K562 (cell line): ENCODE data around the gene POLR3A. TPM values are rescaled to one million over a fixed set of nuclear protein-coding genes. Genes with fewer than 3 reads are reported as not detected.

ENCODE experiments used
- ATAC-seq: fragments of 200-7000 bp; cut with Tn5 transposase; 3 replicates; pipeline ENCODE4 v1.9.1; 2020; ENCODE audit warnings: moderate library complexity
- BruUV-seq: library from RNA; stranded (reverse); fragments of 400-500 nt; replicated peaks from 2 replicates; lab custom pipeline; 2021; lab: Mats Ljungman, UMichigan
- CTCF ChIA-PET: fragments of 300-600 bp; formaldehyde crosslinking; extraction: SDS; loops from one replicate; lab custom pipeline; 2021; ENCODE audit warnings: low intra/inter-chr PET ratio; lab: Yijun Ruan, JAX
- POLR2A ChIA-PET: fragments of 300-600, 350-650 bp; sonication (Branson Sonifier 250); formaldehyde crosslinking; extraction: SDS; loops from one replicate; lab custom pipeline; 2021; ENCODE audit warnings: antibody characterized with exemption, inconsistent platforms; lab: Yijun Ruan, JAX
- DNase-seq, 4 experiments: peaks; one replicate each; pipeline versions ENCODE4 v3.0.0 to v3.0.0-alpha.2; 2011 to 2018; ENCODE audit warnings: low spot score in 3 of 4, mixed read lengths in 3 of 4; ENCODE audit errors: extremely low read depth in 1 of 4
- FAIRE-seq: peaks from 2 replicates; lab custom pipeline; 2011; peaks lifted over from hg19 to GRCh38; lab: Jason Lieb, UNC
- H2AFZ ChIP-seq: 2 replicates; pipeline ENCODE4 v1.6.0; 2011; ENCODE audit warnings: low read depth, low read length, control low read depth, inconsistent platforms
- H3K27ac ChIP-seq: fragments of 200-600 bp; 3 replicates; pipeline ENCODE4 v1.8.0; 2011; ENCODE audit warnings: low read depth, mild to moderate bottlenecking, control low read depth, inconsistent platforms, low read length, moderate library complexity, mixed read lengths; ENCODE audit errors: extremely low read depth
- H3K27me3 ChIP-seq, 2 experiments: fragments of 300-600 bp in 1 of 2; 2 replicates in 1 of 2; 3 replicates in 1 of 2; pipeline versions ENCODE4 v1.6.0 to v1.8.0; 2011; ENCODE audit warnings: inconsistent platforms in 2 of 2, low read length in 2 of 2, mild to moderate bottlenecking in 1 of 2, mixed read lengths in 1 of 2, moderate library complexity in 1 of 2; ENCODE audit not compliant: control insufficient read depth in 2 of 2, insufficient read depth in 2 of 2
- H3K36me3 ChIP-seq: fragments of 300-600 bp; 3 replicates; pipeline ENCODE4 v1.8.0; 2011; ENCODE audit warnings: mild to moderate bottlenecking, low read length, inconsistent platforms; ENCODE audit not compliant: control insufficient read depth, insufficient read depth
- H3K4me1 ChIP-seq, 2 experiments: fragments of 200-600 bp in 1 of 2; replicated peaks in 1 of 2; 2 replicates in 1 of 2; 3 replicates in 1 of 2; pipeline versions ENCODE4 v1.5.1 to v1.8.0; 2011; ENCODE audit warnings: inconsistent platforms in 2 of 2, low read length in 2 of 2, mild to moderate bottlenecking in 1 of 2, mixed read lengths in 1 of 2, moderate library complexity in 1 of 2; ENCODE audit not compliant: control insufficient read depth in 2 of 2, insufficient read depth in 2 of 2
- H3K4me2 ChIP-seq: 2 replicates; pipeline ENCODE4 v1.6.1; 2011; ENCODE audit warnings: low read length, control low read depth, inconsistent platforms, mixed read lengths; ENCODE audit not compliant: insufficient read depth
- H3K4me3 ChIP-seq: fragments of 200-600 bp; sonication (generic), shearing (Covaris generic); 2 replicates; pipeline ENCODE4 v1.5.1; 2016; ENCODE audit warnings: control low read depth, inconsistent platforms
- H3K79me2 ChIP-seq: fragments of 200-600 bp; 3 replicates; pipeline ENCODE4 v1.8.0; 2011; ENCODE audit warnings: low read length, inconsistent platforms; ENCODE audit not compliant: control insufficient read depth, insufficient read depth
- H3K9ac ChIP-seq, 2 experiments: 2 replicates each; pipeline versions ENCODE4 v1.6.0 to v1.6.1; 2011; ENCODE audit warnings: low read depth in 2 of 2, low read length in 2 of 2, control low read depth in 1 of 2, inconsistent platforms in 1 of 2, mild to moderate bottlenecking in 1 of 2, mixed read lengths in 1 of 2; ENCODE audit not compliant: insufficient read depth in 1 of 2
- H3K9me1 ChIP-seq: one replicate; pipeline ENCODE4 v1.6.0; 2011; ENCODE audit warnings: inconsistent platforms, mild to moderate bottlenecking, low read length, moderate library complexity; ENCODE audit not compliant: control insufficient read depth, insufficient read depth
- H3K9me3 ChIP-seq: replicated peaks from 2 replicates; pipeline ENCODE4 v1.5.1; 2011; ENCODE audit warnings: low read depth, low read length, inconsistent platforms; ENCODE audit not compliant: control insufficient read depth, insufficient read depth
- H4K20me1 ChIP-seq: replicated peaks from 2 replicates; pipeline ENCODE4 v1.6.1; 2011; ENCODE audit warnings: low read length, inconsistent platforms, mixed read lengths; ENCODE audit not compliant: control insufficient read depth, insufficient read depth
- FOXJ3 ChIP-seq: sonication (generic); formaldehyde crosslinking; IDR thresholded peaks from 2 replicates; pipeline ENCODE4 v1.4.0; 2020; ENCODE audit warnings: mild to moderate bottlenecking, missing genetic modification reagents
- IFI16 ChIP-seq: fragments of 250-450 bp; sonication (Bioruptor Pico); IDR thresholded peaks from 2 replicates; pipeline ENCODE4 v2.1.2; 2022; ENCODE audit warnings: mild to moderate bottlenecking, inconsistent platforms
- ZNF589 ChIP-seq: fragments of 200-800 bp; sonication (Bioruptor generic); IDR thresholded peaks from 2 replicates; pipeline ENCODE4 v1.6.1; 2016; ENCODE audit warnings: low read depth, missing genetic modification characterization, missing compliant biosample characterization
- WGBS: fragments of 100-300 bp; shearing (Covaris generic); methylation state at CpG from one replicate; pipeline ENCODE4 v1.1.6; 2016; ENCODE audit warnings: low coverage, mixed read lengths; ENCODE audit not compliant: insufficient coverage; ENCODE audit errors: missing lambda C conversion rate; 5-methylcytosine and 5-hydroxymethylcytosine counted together
- in situ Hi-C: fragments of 300-500 bp; cut with MboI; formaldehyde crosslinking; loops from 4 replicates; pipeline ENCODE4 v1.15.0; 2018; ENCODE audit warnings: inconsistent platforms, mixed read lengths
- intact Hi-C: fragments of 100-400 bp; cut with micrococcal nuclease; formaldehyde crosslinking; loops from 2 replicates; pipeline ENCODE4 v1.14.2; 2022
- polyA plus RNA-seq, 8 experiments: library from polyadenylated mRNA; depleted of rRNA in 4 of 8; stranded (reverse) in 5 of 8; unstranded in 3 of 8; fragments of >200 nt; fragmentation: Nextera tagmentation in 2 of 8; fragmentation: Illumina TruSeq in 1 of 8; extraction: Ambion mirVana in 2 of 8; extraction: Trizol in 1 of 8; gene quantifications; 2 replicates each; pipeline versions ENCODE4 v1.2.1 to v1.2.3, GENCODE V29; 2011 to 2014; ENCODE audit warnings: inconsistent platforms in 1 of 8, missing spikeins in 1 of 8
- total RNA-seq, 7 experiments: library from RNA; depleted of rRNA in 6 of 7; stranded (reverse); fragments of >200 nt in 6 of 7; fragmentation: Illumina TruSeq in 2 of 7; extraction: Trizol in 2 of 7; gene quantifications; 2 replicates each; pipeline versions ENCODE4 v1.2.1 to v1.2.3, GENCODE V29; 2011 to 2021; ENCODE audit warnings: low replicate concordance in 1 of 7
- TF ChIP-seq, protein P1 (sequence below), 2 experiments: IDR thresholded peaks; 2 replicates each; pipeline ENCODE4 v1.6.1; 2011; ENCODE audit warnings: borderline replicate concordance in 1 of 2, control low read depth in 1 of 2, low read depth in 1 of 2, low read length in 1 of 2, mild to moderate bottlenecking in 1 of 2, mixed read lengths in 1 of 2, moderate library complexity in 1 of 2; ENCODE audit not compliant: insufficient read depth in 1 of 2, insufficient read length in 1 of 2, poor library complexity in 1 of 2, severe bottlenecking in 1 of 2; ENCODE audit errors: extremely low read depth in 1 of 2

Gene POLR3A
- total and polyA plus RNA-seq, 9 of the 15 experiments (the other 6 are each of a cell fraction or from before 2014, with no cell fraction given), result 14.9 to 37.0 (median 26.7) TPM

DNA sequence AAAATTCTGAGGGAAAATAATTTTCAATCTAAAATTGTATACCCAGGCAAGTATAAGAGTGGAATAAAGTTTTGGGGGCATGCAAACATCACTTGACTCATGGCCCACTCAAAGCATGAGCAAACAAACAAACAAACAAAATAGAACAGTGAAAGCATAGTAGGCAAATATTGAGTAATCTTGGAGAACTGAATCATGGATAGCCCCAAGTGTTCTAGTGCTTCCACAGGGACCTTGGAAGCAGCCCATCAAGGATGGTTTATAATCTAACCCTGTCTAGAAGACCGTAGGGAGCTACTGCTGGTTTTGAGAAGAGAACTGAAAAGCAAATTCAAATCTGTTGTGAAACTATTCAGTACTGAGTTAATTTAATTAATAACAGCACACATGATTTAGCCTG, 22.1 kb downstream of the POLR3A start:
- H3K4me2 ChIP-seq, result no peak overlapping the region
- H3K9me3 ChIP-seq, result no peaks in the 10 kb centered on the region
- intact Hi-C loops, result no loop called here
- DNase-seq (no peak), ATAC-seq (no peak), FAIRE-seq (no peak)
- in situ Hi-C loops, result no loop called here
- 91% methylated on average over 1 of the region's 1 CpG for WGBS
- TF ChIP-seq, protein P1, sequence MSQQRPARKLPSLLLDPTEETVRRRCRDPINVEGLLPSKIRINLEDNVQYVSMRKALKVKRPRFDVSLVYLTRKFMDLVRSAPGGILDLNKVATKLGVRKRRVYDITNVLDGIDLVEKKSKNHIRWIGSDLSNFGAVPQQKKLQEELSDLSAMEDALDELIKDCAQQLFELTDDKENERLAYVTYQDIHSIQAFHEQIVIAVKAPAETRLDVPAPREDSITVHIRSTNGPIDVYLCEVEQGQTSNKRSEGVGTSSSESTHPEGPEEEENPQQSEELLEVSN (IDR thresholded peaks at IDR 0.05; ENCODE audit: borderline replicate concordance in 1 of 2, extremely low read depth in 1 of 2, insufficient read depth in 1 of 2, insufficient read length in 1 of 2, low read depth in 1 of 2, low read length in 1 of 2, poor library complexity in 1 of 2, severe bottlenecking in 1 of 2), result no peak
- TF ChIP-seq IFI16 (CRISPR knock-in tag) (no peak), FOXJ3 (CRISPR knock-in tag) (no peak), ZNF589 (CRISPR knock-in tag) (no peak)
- H3K9ac ChIP-seq, result no peak overlapping the region
- no peaks in the 10 kb centered on the region for H4K20me1 ChIP-seq
- H3K4me3 ChIP-seq, result no peak overlapping the region
- no TSS peak for BruUV-seq
- CTCF ChIA-PET, result no interaction called here
- H3K36me3 ChIP-seq, result peaks cover 94% of the 10 kb centered on the region
- no peaks in the 10 kb centered on the region for H3K79me2 ChIP-seq
- no peak overlapping the region for H3K27ac ChIP-seq
- H3K27me3 ChIP-seq, result no peaks in the 10 kb centered on the region
- no peak overlapping the region for H2AFZ ChIP-seq
- H3K9me1 ChIP-seq, result no peaks in the 10 kb centered on the region
- H3K4me1 ChIP-seq, result no peaks in the 10 kb centered on the region
- POLR2A ChIA-PET, result no interaction called here
